Amygdala (tissue), 56 donors: ENCODE results near the gene LOXHD1.

ENCODE experiments used
- DNase-seq, 56 donors: peaks; one replicate each; lab custom pipeline; 2025; lab: John Stamatoyannopoulos, UW

Gene LOXHD1

DNA sequence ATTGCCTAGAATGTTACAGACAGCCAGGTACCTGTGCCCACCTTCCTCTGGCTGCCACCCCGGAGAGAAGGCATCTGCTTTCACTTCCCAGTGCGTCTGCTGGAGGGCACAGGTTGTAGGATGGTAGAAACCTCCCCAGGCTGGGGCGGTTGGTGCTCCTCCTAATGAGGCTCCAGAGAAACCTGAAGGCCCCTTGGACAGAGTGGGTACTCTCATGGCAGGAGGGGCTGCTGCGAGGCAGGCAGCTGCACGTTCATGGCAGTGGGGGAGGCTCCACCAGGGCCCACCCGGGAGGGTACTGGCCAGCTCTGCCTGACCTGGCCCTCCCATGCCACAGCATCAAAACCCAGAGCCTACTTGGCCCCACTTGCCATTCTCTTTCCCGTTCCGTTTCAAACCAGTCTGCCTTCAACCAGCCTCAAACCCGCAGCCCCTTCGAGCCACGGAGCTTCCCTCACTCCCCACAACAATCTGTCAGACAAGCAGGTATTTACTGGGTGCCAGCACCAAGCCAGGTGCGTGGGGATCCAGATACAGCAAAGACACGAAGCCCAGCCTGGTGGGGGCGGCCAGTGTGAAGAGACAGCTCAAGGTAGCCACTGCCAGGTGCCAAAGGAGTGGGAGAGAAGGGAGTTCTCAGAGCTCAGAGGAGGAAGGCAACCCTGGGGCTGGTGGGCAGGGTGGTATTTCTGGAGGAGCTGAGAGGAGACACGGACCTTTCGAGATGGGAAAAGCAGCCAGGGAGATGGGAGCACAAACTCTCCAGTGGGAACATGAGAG is 229.6 kb downstream of the LOXHD1 start:
- peak in 1 of 56 donors; percentile 19 for DNase-seq
